MM.1S (cell line): ENCODE data around the gene CHM.

ENCODE experiments used
- CTCF ChIP-seq: fragments of 300-600 bp; sonication (generic); IDR thresholded peaks from 2 replicates; pipeline ENCODE4 v1.5.1; 2016; ENCODE audit warnings: antibody characterized with exemption, low read length, mixed read lengths
- EZH2 ChIP-seq: fragments of 300-600 bp; sonication (generic); optimal IDR thresholded peaks from 2 replicates; pipeline ENCODE3; 2017; ENCODE audit warnings: low read depth, mild to moderate bottlenecking, antibody characterized with exemption, low read length, mixed read lengths
- EZH2phosphoT487 ChIP-seq: fragments of 300-600 bp; sonication (generic); IDR thresholded peaks from 2 replicates; pipeline ENCODE4 v1.6.1; 2018; ENCODE audit warnings: antibody characterized with exemption, low read length

DNA sequence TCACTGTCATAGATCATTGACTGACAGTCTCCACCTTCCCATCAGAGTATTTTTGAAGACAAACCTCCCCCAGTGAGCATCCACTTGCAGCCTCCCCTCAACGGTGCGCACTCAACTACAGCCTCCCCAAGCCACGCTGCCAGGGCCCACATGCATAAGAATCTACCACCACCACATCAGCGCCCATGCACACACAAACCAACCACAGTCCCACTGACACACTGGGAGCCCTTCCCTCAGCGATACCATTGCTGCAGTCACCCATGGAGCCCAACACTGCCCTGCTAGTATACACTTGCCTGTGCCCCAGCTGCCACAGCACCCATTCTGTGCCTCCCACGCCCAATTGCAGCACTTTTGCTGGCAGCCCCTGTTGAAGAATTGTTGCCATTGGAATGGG lies 132.9 kb downstream of the CHM start:
- no peak for TF ChIP-seq CTCF
- TF ChIP-seq EZH2 = no peak
- no peak for TF ChIP-seq EZH2phosphoT487
